ENCODE results near the gene MED13L.
"Not testable (repeated sequence)": the region's sequence is repeated elsewhere in the genome, so short reads cannot be mapped to it uniquely, and the experiment has no call there.

Gene MED13L

GRCh38 chr12:116043659-116044535 is 233.6 kb downstream of the MED13L start:
- DNase-seq = no peak

DNA sequence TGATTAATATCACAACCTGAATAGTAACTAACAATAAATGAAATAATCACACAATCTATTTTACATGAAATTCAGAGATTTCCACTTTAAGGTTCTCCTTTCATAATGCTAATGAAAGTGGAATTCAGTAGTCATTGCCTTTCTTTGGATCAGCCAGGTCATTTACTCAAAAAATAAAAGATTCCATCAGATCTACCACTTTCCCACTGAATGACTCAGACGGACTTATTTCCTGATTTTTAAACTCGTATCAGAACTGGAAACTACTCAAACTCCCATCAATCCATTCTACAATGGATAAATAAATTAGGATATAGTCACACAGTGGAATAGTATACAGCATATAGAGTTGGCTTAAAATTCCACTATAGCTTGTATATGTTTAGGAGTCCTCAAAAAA is 237.1 kb downstream of the MED13L start:
- DNase-seq = no peak

GRCh38 chr12:116039081-116039480 is 238.4 kb downstream of the MED13L start:
- DNase-seq = no peak

- DNase-seq = no peak
Measured at GRCh38 chr12:116037941-116038837, 239.3 kb downstream of the MED13L start.

GRCh38 chr12:116033765-116034164 is 243.7 kb downstream of the MED13L start:
- DNase-seq = no peak

- DNase-seq = not testable (repeated sequence)
Measured at GRCh38 chr12:116031624-116032023, 245.9 kb downstream of the MED13L start.

GRCh38 chr12:116028619-116029018 is 248.9 kb downstream of the MED13L start:
- no peak for DNase-seq

GRCh38 chr12:116027551-116027821 is 250.0 kb downstream of the MED13L start:
- no peak for DNase-seq

- DNase-seq = no peak
Measured at GRCh38 chr12:116026768-116027550, 250.5 kb downstream of the MED13L start.

- DNase-seq = no peak
Measured at GRCh38 chr12:116026346-116026745, 251.1 kb downstream of the MED13L start.

- no peak for DNase-seq
Measured at GRCh38 chr12:116024769-116025168, 252.7 kb downstream of the MED13L start.

GRCh38 chr12:116019415-116019814 is 258.1 kb downstream of the MED13L start:
- DNase-seq = no peak

DNA sequence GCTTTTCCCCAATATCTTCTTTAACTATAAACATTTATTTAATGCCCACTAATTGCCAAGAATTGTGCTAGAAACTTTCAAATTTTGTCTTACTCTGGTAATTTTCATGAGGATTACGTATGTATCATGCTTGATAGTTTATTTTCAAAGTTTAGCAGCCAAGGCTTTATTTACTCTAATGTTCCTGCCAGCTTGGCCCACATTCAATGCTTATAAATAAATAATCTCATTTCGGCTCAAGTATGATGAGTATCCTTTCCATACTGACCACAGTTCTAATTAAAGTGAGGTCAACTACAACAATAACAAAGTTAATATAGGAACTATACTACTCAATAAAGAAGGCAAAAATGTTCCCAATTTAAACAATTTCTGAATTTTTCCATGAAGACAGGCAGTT is 259.2 kb downstream of the MED13L start:
- DNase-seq = no peak

GRCh38 chr12:116015525-116015924 is 262.0 kb downstream of the MED13L start:
- peak; percentile 22 for DNase-seq

- DNase-seq = no peak
Measured at GRCh38 chr12:116012757-116013156, 264.7 kb downstream of the MED13L start.

GRCh38 chr12:116011217-116011616 is 266.3 kb downstream of the MED13L start:
- DNase-seq = no peak

GRCh38 chr12:116010467-116010866 is 267.0 kb downstream of the MED13L start:
- DNase-seq = no peak

- DNase-seq = no peak
Measured at GRCh38 chr12:116009805-116010204, 267.7 kb downstream of the MED13L start.

- DNase-seq = no peak
Measured at GRCh38 chr12:116006141-116006540, 271.4 kb downstream of the MED13L start.

DNA sequence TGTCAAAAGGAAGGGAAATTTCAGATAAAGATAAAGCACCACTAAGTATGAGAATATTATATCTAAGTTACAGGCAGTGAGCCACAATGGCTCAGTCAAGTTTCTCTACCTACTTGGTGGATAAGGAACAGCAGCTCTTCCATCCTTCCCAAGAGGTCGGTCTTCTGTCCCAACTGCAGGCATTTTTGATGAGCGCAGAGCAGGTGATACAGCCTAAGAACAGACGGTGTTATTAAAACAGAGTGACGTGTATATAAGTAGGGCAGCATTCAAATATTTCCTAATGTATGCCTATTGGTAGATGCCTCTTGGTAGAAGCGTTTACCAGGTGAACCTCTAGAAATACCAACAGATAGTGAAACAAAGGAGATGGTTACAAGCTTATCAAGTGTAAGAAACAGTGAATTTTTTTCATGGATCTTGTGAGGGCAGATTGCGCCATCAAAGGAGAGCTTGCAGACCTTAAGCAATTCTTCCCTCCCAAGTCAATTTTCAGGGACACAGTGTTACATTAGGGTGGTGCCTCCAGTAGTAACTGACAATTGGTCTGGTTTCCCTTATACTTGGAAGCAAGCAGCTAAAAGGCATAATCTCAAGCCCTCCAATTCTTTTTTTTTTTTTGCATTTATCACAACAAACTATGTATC is 274.5 kb downstream of the MED13L start:
- no peak for DNase-seq

GRCh38 chr12:116000252-116000651 is 277.2 kb downstream of the MED13L start:
- DNase-seq = no peak

GRCh38 chr12:115999582-115999981 is 277.9 kb downstream of the MED13L start:
- no peak for DNase-seq

Measured in DMS79 (cell line).